Ovary (tissue), 9 donors: Measurements from ENCODE around the gene IGDCC3. TPM values are rescaled to one million over a fixed set of nuclear protein-coding genes. Genes with fewer than 3 reads are reported as not detected.

Experiments
- DNase-seq, 5 donors: peaks; one replicate each; pipeline ENCODE4 v3.0.0-alpha.2; 2019 to 2020
- H3K27ac ChIP-seq, 2 donors: fragments of 200-600 bp; one replicate each; pipeline versions ENCODE4 v1.5.1 to v1.8.0; 2019 to 2022
- H3K27me3 ChIP-seq: fragments of 200-600 bp; one replicate; pipeline ENCODE4 v1.8.0; 2022
- H3K36me3 ChIP-seq: fragments of 200-600 bp; sonication (generic); one replicate; pipeline ENCODE4 v1.5.1; 2019
- H3K4me1 ChIP-seq: one replicate; pipeline ENCODE4 v1.8.1; 2013; ENCODE audit warnings: mild to moderate bottlenecking, moderate library complexity; ENCODE audit not compliant: insufficient read depth
- H3K4me3 ChIP-seq: fragments of 200-600 bp; sonication (generic); one replicate; pipeline ENCODE4 v1.5.1; 2017
- H3K9me3 ChIP-seq, 2 donors: fragments of 200-600 bp in 1 of 2; sonication (generic) in 1 of 2; one replicate each; pipeline versions ENCODE4 v1.5.1 to v1.8.1; 2013 to 2019; ENCODE audit warnings: mild to moderate bottlenecking in 1 of 2, moderate library complexity in 1 of 2
- CTCF ChIP-seq, 3 donors: fragments of 450-650 bp in 2 of 3; fragments of 200-600 bp in 1 of 3; IDR thresholded peaks; one replicate each; pipeline versions ENCODE4 v1.5.1 to v1.8.0; 2016 to 2022; ENCODE audit warnings: antibody characterized with exemption in 3 of 3, mild to moderate bottlenecking in 1 of 3
- EP300 ChIP-seq: sonication (generic); formaldehyde crosslinking; IDR thresholded peaks from one replicate; pipeline ENCODE4 v1.6.1; 2017; ENCODE audit warnings: antibody characterized with exemption
- POLR2A ChIP-seq: fragments of 450-650 bp; IDR thresholded peaks from one replicate; pipeline ENCODE4 v1.6.1; 2017; ENCODE audit warnings: antibody characterized with exemption, mild to moderate bottlenecking, moderate library complexity
- WGBS, 3 donors: extraction: QIAGEN DNeasy Blood & Tissue Kit in 1 of 3; methylation state at CpG; one replicate each; pipeline versions ENCODE4 v1.1.5 to v1.1.7; 2013 to 2017; 5-methylcytosine and 5-hydroxymethylcytosine counted together
- intact Hi-C, 4 donors: fragments of 100-400 bp; cut with DNase I; formaldehyde crosslinking; loops; one replicate each; pipeline versions ENCODE4 v1.11.0 to v1.15.1; 2022 to 2023
- polyA plus RNA-seq, 2 donors: library from polyadenylated mRNA; stranded (reverse); fragments of 200-250 nt in 1 of 2; fragments of 350-450 nt in 1 of 2; fragmentation: Illumina TruSeq in 1 of 2; extraction: RNeasy Lipid Tissue Mini Kit (QIAGEN cat#74804) in 1 of 2; gene quantifications; one replicate each; pipeline ENCODE4 v1.2.3, GENCODE V29; 2013 to 2014
- total RNA-seq, 7 donors: library from RNA; depleted of rRNA in 2 of 7; stranded (reverse); fragments of >200 nt in 2 of 7; fragmentation: NEBNext Ultra II Directional in 3 of 7; extraction: Animal tissue kit (Norgen Biotek cat#: 25700) in 3 of 7; gene quantifications; one replicate each; pipeline versions ENCODE4 v1.1.0 to v1.2.4, GENCODE V29; 2016 to 2023
- donor health status: DM: no; HTN: no; CAD: no; lungs with moderate emphysema.
- donor health status: DM: no; HTN: no; CAD: no.
- donor health status: Bipolar disorder and iron deficiency.
- donor health status: DM: yes; HTN: yes; CAD: no.
- donor health status: DM: no; HTN: no; CAD: no.
- donor health status: DM: yes; HTN: yes; CAD: no.

The IGDCC3 gene
- total and polyA plus RNA-seq, 9 donors: 0.11 to 1.8 (median 0.74) TPM

- no peak for TF ChIP-seq EP300
- TF ChIP-seq POLR2A: no peak
- TF ChIP-seq CTCF (IDR thresholded peaks at IDR 0.05): no peak
- no peaks in the 10 kb centered on the region for H3K9me3 ChIP-seq
- H3K27ac ChIP-seq: no peak overlapping the region
- no peaks in the 10 kb centered on the region for H3K36me3 ChIP-seq
- no peak for DNase-seq
- H3K4me1 ChIP-seq: no peaks in the 10 kb centered on the region
- intact Hi-C loops: loop anchor here in 1 of 4 donors (5.0 kb wide), 1 partner anchor 44 kb away; no protein-coding TSS in a partner anchor
- no peaks in the 10 kb centered on the region for H3K27me3 ChIP-seq
- no peak overlapping the region for H3K4me3 ChIP-seq
Measured at GRCh38 chr15:65370885-65371284, 6.9 kb downstream of the IGDCC3 start.

GRCh38 chr15:65369651-65370050, 8.2 kb downstream of the IGDCC3 start:
- Histone ChIP-seq H3K27me3 (no peaks in the 10 kb centered on the region), H3K36me3 (no peaks in the 10 kb centered on the region), H3K4me1 (no peaks in the 10 kb centered on the region), H3K4me3 (no peak overlapping the region), H3K27ac (no peak overlapping the region), H3K9me3 (no peaks in the 10 kb centered on the region)
- intact Hi-C loops: loop anchor here in 1 of 4 donors (5.0 kb wide), 1 partner anchor 42 kb away; no protein-coding TSS in a partner anchor
- TF ChIP-seq EP300 (no peak), CTCF (IDR thresholded peaks at IDR 0.05) (no peak), POLR2A (no peak)
- DNase-seq: no peak
- WGBS, 3 donors: 86 to 94% (median 91%) methylated on average over 3 of the region's 3 CpGs

GRCh38 chr15:65369212-65369547, 8.6 kb downstream of the IGDCC3 start:
- Histone ChIP-seq H3K9me3 (no peaks in the 10 kb centered on the region), H3K4me1 (no peaks in the 10 kb centered on the region), H3K4me3 (no peak overlapping the region), H3K36me3 (no peaks in the 10 kb centered on the region), H3K27me3 (no peaks in the 10 kb centered on the region), H3K27ac (no peak overlapping the region)
- intact Hi-C loops: no loop called here
- WGBS, 3 donors: 83 to 92% (median 84%) methylated on average over 3 of the region's 3 CpGs
- DNase-seq: no peak
- TF ChIP-seq EP300 (no peak), CTCF (IDR thresholded peaks at IDR 0.05) (no peak), POLR2A (no peak)

GRCh38 chr15:65368302-65369211, 9.2 kb downstream of the IGDCC3 start:
- DNase-seq: no peak
- 69 to 72% (median 69%) methylated on average over 12 of the region's 12 CpGs for WGBS, 3 donors
- H3K4me1 ChIP-seq: no peaks in the 10 kb centered on the region
- TF ChIP-seq POLR2A (no peak), CTCF (IDR thresholded peaks at IDR 0.05) (no peak), EP300 (no peak)
- no peaks in the 10 kb centered on the region for H3K36me3 ChIP-seq
- H3K4me3 ChIP-seq: no peak overlapping the region
- H3K27ac ChIP-seq: no peak overlapping the region
- H3K9me3 ChIP-seq: no peaks in the 10 kb centered on the region
- intact Hi-C loops: no loop called here
- no peaks in the 10 kb centered on the region for H3K27me3 ChIP-seq
